Stimulated activated CD8-positive, alpha-beta memory T cell treated with anti-CD3 and anti-CD28 coated beads, Interleukin-15, amount 100 ng/mL, for 24 hours (primary cell): Measurements from ENCODE around the gene DHX34.
A peak's percentile ranks its signal among the peaks of the same experiment; 100 is the strongest.

ENCODE experiments used
- DNase-seq: peaks from one replicate; pipeline ENCODE4 v3.0.0-alpha.2; 2020; ENCODE audit warnings: low read depth

The DHX34 gene

DNA sequence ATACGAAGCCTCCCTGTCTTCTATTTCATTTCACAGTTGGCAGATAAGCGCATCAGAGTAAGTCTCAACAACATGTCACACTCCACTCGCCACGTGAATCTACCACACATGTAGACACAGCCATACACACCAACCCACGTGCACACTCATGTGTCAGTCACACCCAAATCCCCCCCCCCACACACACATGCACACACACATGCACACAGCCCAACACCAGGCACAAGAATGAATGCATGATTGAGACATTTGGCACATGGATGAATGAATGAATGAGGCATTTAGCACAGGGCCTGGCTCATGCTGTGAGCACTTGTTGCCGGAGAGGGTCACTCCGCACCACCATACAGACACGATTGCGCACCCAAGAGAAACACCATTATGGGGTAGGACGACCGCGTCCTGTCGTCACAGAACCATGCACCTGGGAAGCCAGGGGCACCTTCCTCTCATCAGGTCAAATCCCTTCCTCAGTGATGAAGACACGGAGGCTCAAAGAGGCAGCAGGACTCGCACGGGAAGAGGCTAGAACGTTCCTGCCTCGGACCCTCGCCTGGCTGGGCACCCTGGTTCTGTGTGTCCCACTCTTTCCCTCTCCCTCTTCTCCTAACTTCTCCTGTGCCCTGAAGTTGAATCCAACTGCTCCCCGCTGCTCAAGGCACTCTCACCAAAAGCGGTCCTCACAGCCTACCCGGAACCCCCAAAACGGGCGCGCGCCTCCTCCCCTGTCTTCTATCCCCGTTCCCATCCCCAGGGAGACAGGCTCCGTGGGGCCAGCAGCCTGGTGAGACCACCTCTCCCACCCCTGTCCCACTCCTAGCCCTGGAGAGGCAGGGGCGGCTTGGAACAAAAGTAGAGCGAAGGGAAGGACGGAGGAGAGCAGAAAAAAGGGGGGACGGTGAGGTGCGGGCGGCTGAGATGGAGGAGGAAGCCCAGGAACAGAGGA lies 68.9 kb downstream of the DHX34 start:
- DNase-seq = no peak

DNA sequence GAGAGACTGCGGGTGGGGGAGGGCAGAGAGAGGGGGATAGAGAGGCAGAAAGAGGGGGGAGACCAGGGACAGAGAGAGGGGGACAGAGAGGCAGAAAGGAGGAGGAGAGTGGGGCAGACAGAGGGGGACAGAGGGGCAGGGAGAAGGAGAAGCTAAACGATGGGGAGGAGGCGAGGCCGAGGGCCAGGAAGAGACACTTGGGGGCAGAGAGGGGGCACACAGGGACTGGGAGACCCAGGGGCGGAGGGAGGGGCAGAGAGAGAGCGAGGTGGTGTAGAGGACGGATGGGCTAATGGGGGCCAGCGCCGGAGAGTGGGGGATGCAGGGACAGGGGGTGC lies 69.5 kb downstream of the DHX34 start:
- no peak for DNase-seq

DNA sequence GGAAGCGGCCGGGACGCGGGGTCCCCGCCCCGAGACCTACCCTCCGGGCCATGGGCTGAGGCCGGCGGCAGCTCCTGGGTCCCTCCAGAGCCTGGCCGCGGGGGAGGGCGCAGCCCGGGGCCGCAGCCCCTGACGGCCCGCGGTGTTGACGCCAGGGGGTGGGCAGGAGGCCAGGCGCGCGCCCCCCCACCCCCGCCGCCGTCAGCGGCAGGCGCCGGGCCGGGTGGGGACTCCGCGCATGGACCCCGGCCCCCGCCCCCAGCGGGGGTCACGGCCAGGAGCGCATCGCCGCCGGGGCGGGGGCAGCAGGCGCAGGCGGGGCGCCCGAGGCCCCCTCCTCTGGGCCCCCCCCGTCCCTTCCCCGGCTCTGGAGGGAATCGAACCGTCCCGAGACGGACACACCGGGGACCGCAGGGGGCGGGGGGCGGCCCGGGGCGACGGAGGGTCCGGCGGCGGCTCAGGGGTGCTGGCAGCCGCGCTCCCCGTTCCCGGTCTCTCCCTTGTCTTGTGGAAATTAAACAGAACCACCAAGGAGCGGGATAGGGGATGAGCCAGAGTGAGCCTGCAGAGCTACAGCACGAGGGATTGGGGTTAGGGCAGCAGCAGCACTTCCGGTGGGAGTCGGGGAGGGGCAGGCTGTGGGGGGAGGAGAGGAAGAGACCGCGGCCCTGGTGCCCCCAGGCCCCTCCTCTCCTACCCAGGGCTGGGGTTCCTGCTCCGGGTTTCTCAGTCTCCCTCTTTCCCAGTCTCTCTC lies 70.1 kb downstream of the DHX34 start, which contains the start of gene MEIS3:
TSS of gene MEIS3 (minus strand) at position 498 of the 754 bp plus-strand sequence. CDS start at position 52, 446 bp downstream.
- no peak for DNase-seq

DNA sequence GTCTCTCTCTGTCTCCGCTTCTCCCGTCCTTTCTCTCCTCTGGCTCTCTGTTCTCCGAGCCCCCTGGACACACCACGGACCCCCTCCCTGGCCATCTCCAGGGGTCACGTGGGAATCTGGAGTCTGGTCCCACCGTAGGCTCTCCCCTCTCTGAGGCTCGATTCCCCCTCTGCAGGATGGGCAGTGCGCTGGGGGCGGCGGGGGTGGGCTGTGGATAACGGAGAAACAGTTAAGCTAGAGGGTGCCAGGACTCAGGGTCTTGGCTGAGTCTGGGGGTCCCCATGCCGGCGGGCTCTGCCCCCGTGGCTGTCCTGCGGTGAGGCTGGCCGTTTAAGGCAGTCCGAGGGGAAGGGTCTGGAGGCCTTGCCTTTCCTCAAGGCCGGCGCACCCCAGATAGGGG lies 70.7 kb downstream of the DHX34 start:
- DNase-seq = no peak

DNA sequence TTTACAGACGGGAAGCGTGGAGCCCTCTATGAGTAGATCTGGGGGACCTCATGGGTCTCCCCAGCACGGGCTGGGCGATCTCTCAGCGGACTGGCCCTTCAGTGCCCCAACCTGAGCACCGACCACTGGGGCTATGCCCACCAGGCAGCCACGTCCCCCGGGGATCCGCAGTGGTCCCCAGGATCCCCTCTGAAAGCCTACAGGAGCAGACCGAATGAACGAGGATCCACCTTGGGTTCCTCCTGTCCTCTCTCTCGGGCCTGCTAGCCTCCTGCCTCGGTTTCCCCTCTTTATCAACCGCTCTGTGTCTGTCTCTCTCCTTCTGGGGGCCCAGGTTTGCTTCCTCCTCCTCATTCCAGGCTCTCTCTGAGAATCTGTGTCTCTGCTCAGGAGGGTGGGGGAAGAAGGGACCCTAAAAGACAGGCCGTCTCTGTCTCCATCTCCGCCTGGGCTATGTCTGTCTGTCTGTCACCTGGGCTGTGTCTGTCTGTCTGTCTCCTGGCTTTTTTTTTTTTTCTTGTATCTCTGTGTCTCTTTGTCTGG lies 72.2 kb downstream of the DHX34 start:
- no peak for DNase-seq

DNA sequence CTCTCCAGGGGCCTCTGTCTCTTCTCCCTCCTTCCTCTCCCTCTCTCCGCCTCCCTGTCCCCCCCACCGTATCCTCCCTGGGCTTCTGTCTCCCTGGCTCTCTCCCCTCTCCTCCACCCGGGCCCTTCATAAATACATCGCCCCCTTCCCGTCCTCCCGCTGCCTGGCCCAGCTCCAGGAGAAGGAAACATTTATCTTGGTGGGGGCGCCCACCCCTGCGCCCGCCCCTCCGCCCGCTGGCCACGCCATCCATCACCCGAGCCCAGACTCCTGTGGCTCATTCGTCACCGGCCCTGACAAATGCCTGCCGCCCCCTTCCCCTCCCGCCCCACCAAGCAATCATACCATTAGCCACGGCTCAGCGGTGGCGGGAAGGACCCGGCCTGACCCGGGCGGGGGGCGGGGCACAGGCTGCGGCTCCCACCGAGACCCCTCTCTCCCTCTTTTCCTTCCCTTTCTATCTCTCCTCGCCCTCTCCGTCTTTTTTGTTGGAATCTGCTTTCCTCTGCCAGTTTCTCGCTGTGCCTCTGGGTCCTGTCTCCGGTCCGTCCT lies 72.8 kb downstream of the DHX34 start:
- no peak for DNase-seq

DNA sequence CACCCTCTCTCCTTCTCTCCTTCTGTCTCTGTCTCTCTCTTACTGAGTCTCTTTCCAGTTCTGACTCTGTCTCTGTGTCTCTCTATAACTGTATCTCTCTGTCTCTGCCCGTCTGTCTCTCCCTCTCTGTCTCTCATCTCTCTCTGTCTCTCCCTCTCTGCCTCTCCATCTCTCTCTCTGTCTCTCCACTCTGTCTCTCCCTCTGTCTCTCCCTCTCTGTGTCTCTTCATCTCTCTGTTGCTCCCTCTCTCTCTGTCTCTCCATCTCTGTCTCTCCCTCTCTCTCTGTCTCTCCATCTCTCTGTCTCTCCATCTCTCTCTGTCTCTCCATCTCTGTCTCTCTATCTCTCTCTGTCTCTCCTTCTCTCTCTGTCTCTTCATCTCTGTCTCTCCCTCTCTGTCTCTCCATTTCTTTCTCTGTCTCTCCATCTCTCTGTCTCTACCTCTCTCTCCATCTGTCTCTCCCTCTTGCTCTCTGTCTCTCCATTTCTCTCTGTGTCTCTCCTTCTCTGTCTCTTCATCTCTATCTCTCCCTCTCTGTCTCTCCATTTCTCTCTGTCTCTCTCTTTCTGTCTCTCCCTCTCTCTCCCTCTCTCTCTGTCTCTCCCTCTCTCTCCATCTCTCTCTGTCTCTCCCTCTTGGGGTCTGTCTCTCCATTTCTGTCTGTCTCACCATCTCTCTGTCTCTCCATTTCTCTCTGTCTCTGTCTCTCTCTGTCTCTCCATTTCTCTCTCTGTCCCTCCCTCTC lies 73.5 kb downstream of the DHX34 start:
- no peak for DNase-seq

DNA sequence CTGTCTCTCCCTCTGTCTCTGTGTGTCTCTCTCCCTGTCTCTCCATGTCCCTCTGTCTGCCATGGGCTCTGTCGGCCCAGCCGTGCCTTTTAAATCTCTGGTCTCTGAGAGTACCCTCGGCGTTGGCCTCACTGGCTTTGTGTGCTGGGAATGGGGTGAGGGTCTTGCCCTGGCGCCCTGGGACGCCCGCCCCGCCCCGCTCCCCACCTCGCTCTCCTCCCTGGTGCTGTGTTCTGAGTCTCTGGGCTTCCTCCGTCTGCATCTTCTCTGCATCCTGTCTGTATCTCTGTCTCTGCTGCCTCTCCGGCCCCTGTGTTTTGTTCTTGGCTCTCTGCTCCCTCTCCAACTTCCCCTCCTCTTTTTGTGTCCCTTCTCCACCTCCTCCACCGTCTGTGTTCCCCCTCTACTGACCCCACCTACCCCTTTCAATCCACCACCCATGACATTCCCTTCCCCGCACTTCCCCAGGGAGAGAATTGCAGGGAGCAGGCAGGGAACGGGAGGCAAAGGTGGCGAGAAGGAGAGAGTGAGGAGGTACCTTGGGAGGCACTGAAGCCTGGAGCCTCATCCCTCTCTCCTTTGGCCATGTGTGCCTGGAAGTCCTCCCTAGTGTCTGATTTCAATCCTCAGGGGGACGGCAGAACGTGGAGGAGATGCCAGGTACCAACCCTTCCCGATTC lies 74.2 kb downstream of the DHX34 start:
- DNase-seq = no peak

DNA sequence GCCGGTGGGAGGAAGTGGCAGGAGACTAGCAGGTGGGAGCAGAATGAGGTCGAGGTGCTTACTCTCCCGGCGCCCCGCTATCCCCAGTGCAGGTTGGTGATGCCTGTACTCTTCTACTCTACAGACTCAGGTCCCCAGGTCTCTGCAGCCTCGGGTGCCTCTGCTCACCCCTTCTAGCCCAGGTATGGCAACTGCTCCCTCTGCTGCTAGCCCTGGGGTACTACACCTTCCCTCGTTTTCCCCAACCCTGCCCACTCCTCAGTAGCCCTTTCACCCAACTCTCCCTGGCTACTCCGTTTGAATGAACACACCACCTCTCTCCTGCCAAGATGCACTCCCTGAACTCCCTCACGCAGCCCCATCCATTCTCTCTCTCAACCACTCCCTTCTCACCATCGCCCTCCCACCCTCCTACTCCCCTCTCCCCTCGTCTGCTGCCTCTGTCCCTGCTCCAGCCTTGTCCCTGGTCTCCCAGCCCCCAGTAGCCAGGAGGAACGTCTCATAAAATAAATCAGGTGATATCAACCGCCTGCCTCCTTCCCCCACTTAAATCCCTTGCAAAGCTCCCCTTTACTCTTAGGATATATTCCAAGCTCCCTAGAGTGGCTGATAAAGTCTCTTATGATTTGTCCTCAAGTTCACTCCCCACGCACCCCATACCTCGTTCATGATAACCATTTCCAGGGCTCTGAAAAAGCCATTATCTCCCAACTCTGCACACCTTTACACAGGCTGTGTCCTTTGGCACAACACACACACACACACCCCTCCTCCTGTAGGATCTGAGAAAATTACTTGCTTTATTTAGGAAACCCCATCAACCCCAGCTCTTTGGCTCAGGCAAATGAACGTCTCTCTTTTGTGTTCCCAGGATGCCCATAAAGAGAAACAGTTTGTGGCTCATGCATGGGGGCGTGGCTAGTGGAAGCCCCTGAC lies 78.4 kb downstream of the DHX34 start:
- DNase-seq = peak; percentile 42

DNA sequence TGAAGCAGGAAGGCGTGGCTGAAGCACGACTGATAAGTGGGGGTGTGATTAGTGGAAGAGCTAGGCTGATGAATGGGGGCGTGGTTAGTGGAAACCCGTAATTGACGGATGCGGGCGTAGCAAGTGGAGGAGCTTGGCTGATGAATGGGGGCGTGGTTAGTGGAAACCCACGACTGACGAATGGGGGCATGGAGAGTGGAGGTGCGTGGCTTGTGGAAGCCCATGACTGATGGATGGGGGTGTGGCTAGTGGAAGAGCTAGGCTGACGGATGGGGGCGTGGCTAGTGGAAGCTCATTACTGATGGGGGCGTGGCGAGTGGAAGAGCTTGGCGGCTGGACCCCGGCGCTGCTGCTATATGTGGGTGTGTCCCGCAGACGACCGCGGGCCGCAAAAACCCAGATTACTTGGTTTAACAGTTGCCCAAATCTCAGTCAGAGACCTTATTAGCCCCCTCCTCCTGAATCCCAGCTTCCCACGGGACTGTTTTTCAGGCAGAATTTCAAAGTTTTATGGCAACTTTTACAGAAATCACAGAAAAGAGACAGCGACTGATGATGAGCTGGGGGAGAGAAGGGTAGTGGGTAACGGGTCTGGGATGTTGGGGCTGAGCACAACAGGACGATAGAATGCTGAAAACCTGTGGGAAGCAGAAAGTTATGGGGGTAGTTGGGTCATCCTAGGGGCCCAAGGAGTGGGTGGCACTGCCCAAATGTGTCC lies 79.2 kb downstream of the DHX34 start:
- peak; percentile 43 for DNase-seq

DNA sequence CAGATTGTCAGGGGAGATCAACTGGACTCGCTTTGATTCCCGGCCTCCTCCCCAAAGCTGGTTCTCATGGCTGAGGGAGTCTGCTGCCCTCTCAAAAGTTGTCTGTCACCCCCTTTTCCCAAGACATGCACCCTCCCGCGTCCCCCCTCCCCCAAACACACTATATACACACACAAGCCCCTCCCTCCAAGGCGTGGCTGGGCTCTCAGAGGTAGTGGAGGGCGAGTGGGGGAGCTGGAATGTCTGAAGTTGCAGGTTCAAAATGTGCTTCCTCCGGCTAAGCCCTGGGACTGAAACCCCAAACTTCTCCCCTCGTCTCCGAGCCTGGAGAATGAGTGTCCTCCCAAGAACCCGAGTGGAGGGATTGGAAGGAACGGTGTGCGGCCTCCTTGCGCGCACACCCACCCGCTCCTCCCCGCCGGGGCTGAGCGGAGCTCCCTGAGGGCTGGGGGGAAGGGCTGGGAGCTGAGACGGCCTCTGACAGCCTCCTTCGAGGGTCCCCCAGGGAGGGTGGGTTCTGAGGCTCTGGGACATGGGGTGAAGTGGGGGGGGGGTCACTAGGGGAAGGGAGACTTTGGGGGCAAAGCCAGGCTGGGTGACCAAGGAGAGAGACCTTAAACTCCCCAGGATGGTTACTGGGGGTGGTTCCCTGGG lies 80.2 kb downstream of the DHX34 start:
- DNase-seq = no peak

DNA sequence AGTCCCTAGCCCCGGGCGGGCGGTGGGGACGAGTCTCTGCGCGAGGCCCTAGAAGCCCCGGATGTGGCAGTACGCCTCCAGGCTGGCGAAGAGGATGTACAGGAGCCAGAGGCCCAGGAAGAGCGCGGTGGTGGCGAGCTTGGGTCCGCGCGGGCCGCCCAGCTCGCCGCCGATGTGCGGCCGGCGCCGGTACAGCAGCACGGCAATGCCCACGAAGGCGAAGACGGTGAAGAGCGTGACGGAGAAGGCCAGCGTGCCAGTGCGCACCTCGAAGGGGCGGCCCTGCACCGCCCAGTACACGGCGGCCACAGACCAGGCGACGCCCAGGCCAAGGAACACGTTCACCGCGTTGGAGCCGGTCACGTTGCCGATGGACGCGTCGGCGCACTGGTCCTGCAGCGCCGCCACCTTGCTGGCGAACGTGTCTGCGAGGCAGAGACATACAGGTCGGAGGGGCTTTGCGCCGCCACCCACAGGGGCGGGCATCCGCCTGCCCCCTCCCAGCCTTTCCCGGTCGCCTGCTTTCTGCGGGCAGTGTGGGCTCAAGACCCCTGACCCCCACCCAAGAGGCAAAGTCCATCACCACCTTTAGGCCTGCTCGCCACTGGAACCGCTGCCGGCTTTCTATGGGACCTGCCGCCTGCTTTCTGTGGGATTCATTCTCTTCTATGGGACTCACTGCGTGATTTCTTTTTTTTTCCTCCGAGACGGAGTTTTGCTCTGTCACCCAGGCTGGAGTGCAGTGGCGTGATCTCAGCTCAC lies 81.1 kb downstream of the DHX34 start:
- DNase-seq = no peak

DNA sequence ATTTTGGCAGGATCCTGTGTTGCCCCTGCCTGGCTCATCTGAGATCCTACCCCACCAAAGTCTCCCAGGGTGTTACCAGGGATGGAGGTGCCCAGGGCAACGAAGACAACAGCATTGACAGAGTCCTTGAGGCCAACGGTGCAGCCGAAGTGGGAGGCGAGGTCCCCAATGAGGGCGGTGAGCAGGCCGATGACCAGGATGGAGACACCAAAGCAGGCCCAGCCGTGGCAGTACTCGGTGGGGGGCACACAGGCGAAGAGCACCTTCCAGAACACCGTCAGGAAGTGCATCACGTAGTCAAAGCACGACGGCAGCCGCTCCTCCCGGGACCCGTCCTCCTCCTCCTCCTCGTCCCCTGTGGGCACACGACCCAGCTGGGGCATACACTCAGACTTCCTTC lies 83.0 kb downstream of the DHX34 start:
- no peak for DNase-seq
